Fibroblast of pulmonary artery (primary cell): Measurements from ENCODE around the gene ENTREP1.

Experiments used
- DNase-seq: peaks from one replicate; pipeline ENCODE4 v3.0.0-alpha.2; 2010; ENCODE audit warnings: low read depth
- H3K4me3 ChIP-seq: replicated peaks from 2 replicates; pipeline ENCODE4 v1.5.1; 2011; ENCODE audit warnings: low read depth, mild to moderate bottlenecking, control low read depth, low read length, moderate library complexity
- CTCF ChIP-seq: IDR thresholded peaks from 2 replicates; pipeline ENCODE4 v1.5.1; 2011; ENCODE audit warnings: mild to moderate bottlenecking, control low read depth, low read length, inconsistent platforms; ENCODE audit errors: missing control alignments

The ENTREP1 gene

GRCh38 chr9:69357821-69358220 is 32.8 kb downstream of the ENTREP1 start:
- DNase-seq, result no peak
- H3K4me3 ChIP-seq, result no peak overlapping the region
- TF ChIP-seq CTCF, result no peak

GRCh38 chr9:69363191-69363590 is 38.2 kb downstream of the ENTREP1 start:
- no peak for TF ChIP-seq CTCF
- DNase-seq, result no peak

DNA sequence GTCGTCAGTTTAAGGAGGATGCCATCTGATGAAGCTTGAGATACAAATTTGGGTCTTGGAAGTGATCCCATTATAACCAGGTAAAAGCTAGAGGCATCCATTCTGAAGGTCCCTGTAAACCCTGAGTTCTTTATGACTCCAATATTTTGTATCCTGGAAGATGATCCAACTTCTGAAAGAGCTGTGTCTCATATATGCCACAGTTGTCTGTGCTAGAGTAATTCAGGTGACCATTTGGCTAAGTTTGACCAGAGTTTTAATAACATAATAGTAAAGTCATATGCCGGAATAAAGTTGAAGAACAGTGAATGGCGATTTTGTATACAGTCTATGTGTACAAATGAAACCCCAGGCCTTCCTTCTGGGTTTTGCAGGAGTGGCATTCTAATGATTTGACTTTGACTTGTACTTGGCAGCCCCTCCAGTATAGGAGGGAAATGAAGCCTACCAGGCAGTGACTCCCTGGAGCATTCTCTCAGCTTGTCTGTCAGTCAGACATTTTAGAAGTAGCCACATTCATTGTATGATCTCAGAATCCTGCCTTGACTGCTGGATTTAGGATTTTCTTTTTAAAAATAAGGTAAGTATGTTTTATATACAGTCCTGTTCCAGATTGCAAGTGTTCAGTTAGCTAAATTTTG is 39.6 kb downstream of the ENTREP1 start:
- TF ChIP-seq CTCF, result no peak
- no peak for DNase-seq
- H3K4me3 ChIP-seq, result no peak overlapping the region

More at GRCh38 chr9:69363191-69363590, 38.2 kb downstream of the ENTREP1 start:
- H3K4me3 ChIP-seq, result no peak overlapping the region

- TF ChIP-seq CTCF, result no peak
- peak; percentile 79 for DNase-seq
Measured at GRCh38 chr9:69370430-69370829, 45.4 kb downstream of the ENTREP1 start.

DNA sequence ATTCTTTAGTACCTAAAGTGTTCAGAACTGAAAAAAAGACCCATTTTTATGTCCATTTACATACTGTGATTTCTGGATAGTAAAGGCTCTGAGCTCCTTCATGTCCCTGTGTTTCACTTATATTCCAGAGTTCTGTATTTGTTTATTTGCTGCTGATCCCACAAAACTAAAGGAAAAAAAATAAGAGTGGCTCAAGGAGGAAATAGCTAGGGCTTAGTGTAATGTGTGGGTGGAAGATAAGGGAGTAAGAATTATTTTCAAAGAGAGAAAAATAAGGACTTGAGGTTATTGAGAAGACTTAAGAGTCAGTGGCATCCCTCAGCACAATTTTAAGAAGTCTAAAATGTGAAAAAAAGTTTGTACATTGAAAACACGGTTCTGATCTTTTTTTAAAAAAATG is 46.0 kb downstream of the ENTREP1 start:
- no peak for TF ChIP-seq CTCF
- H3K4me3 ChIP-seq, result no peak overlapping the region
- peak; percentile 69 for DNase-seq

More at GRCh38 chr9:69370430-69370829, 45.4 kb downstream of the ENTREP1 start:
- H3K4me3 ChIP-seq, result no peak overlapping the region

- DNase-seq, result peak; percentile 96
- no peak overlapping the region for H3K4me3 ChIP-seq
- TF ChIP-seq CTCF, result no peak
Measured at GRCh38 chr9:69376651-69377050, 51.6 kb downstream of the ENTREP1 start.

DNA sequence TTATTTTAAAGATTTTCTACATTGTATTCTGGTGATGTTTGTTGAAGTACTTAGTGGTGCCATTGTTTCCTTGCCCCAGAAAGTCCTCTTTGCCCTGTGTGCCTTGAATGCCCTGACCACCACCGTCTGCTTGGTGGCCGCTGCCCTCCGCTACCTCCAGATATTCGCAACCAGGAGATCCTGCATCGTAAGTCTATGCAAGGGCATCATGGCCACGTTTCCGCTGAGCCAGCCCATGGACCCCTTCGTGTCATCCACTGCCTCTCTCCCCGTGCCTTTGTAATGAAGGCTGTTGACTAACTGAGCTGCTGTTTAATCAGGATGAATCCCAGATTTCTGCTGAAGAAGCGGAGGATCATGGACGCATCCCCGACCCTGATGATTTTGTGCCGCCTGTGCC is 52.3 kb downstream of the ENTREP1 start:
- DNase-seq, result no peak
- no peak for TF ChIP-seq CTCF

More for the DNA sequence above, 52.3 kb downstream of the ENTREP1 start:
- H3K4me3 ChIP-seq, result no peak overlapping the region
